ENCODE results near the gene ADGRG6. TPM values are rescaled to one million over a fixed set of nuclear protein-coding genes. Genes with fewer than 3 reads are reported as not detected.

The ADGRG6 gene
- total RNA-seq, 1 experiment from 2014 or later: 2.5 TPM

- Histone ChIP-seq H2AK5ac (ENCODE audit: insufficient read length, low read length) (no peak overlapping the region), H2BK20ac (ENCODE audit: low read depth, low read length, poor library complexity, severe bottlenecking) (no peak overlapping the region), H3K56ac (ENCODE audit: insufficient read length, low read depth, low read length) (no peak overlapping the region), H3K9me3 (ENCODE audit: control insufficient read depth, low read depth, low read length) (no peaks in the 10 kb centered on the region), H3K23ac (ENCODE audit: insufficient read length, low read depth, low read length) (no peak overlapping the region), H4K91ac (ENCODE audit: insufficient read length, low read depth, low read length) (no peak overlapping the region), H3K79me2 (ENCODE audit: insufficient read depth, low read length) (no peaks in the 10 kb centered on the region), H2BK120ac (ENCODE audit: low read depth, low read length, poor library complexity, severe bottlenecking) (no peak overlapping the region), H2BK12ac (ENCODE audit: insufficient read length, low read depth, low read length) (no peak overlapping the region), H3K27me3 (ENCODE audit: insufficient read depth, low read length) (no peaks in the 10 kb centered on the region), H3K79me1 (ENCODE audit: insufficient read depth, low read depth, low read length, poor library complexity, severe bottlenecking) (no peaks in the 10 kb centered on the region), H4K20me1 (ENCODE audit: control insufficient read depth, insufficient read depth, insufficient read length) (no peaks in the 10 kb centered on the region), H3K14ac (ENCODE audit: insufficient read depth, low read length) (no peak overlapping the region), H2AFZ (ENCODE audit: low read length) (no peak overlapping the region), H3K18ac (ENCODE audit: insufficient read length, low read depth, low read length) (no peak overlapping the region), H3K4me1 (ENCODE audit: insufficient read depth, low read length) (peaks cover 4% of the 10 kb centered on the region; the same call in 1 of the 2 replicates), H3K4me2 (ENCODE audit: insufficient read depth, insufficient read length, low read length) (no peak overlapping the region), H4K8ac (replicated peaks; ENCODE audit: insufficient read length, low read depth, low read length) (no peak overlapping the region), H3K23me2 (ENCODE audit: insufficient read length, low read depth, low read length, poor library complexity, severe bottlenecking) (no peaks in the 10 kb centered on the region), H3T11ph (ENCODE audit: low read length) (no peak overlapping the region), H2BK5ac (ENCODE audit: insufficient read length, low read length) (no peak overlapping the region), H2BK15ac (ENCODE audit: low read depth, low read length) (no peak overlapping the region), H4K5ac (ENCODE audit: insufficient read length, low read depth, low read length) (no peak overlapping the region), H3K27ac (ENCODE audit: insufficient read length, low read depth, low read length) (no peak overlapping the region), H3K9ac (ENCODE audit: extremely low read depth, insufficient read length, low read length) (no peak overlapping the region), H3K4ac (ENCODE audit: low read depth, low read length) (no peak overlapping the region)
- no peak for TF ChIP-seq CTCF (conservative IDR thresholded peaks at IDR 0.05)
- no peak overlapping the region for H3K27ac Mint-ChIP-seq
- DNase-seq: no peak
- peaks cover 6 to 8% of the 10 kb centered on the region in 2 experiments for H3K4me1 Mint-ChIP-seq
- H3K36me3 Mint-ChIP-seq (ENCODE audit: insufficient read depth in 1 of 3, low read depth in 3 of 3): no peaks in the 10 kb centered on the region; a peak in 1 of 7 replicates
- no peak overlapping the region for H3K4me3 Mint-ChIP-seq
- H3K9me3 Mint-ChIP-seq: no peaks in the 10 kb centered on the region; a peak in 2 of 5 replicates
- peaks cover 1% of the 10 kb centered on the region; the same call in 1 of the 2 replicates for H3K27me3 Mint-ChIP-seq (ENCODE audit: low read depth)
- WGBS (ENCODE audit: extremely low coverage, insufficient read length, low lambda C conversion rate): no CpG with 5 or more reads among the region's 5 CpGs
These were observed 22.2 kb upstream of the ADGRG6 start for GRCh38 chr6:142279350-142280180.
